HEK293 (cell line): ENCODE results near the gene HEXIM1.

ENCODE experiments used
- BCL11B ChIP-seq: fragments of 450-650 bp; formaldehyde crosslinking; IDR thresholded peaks from 2 replicates; pipeline ENCODE4 v1.5.1; 2016; ENCODE audit warnings: low read depth, missing biosample characterization, missing genetic modification characterization
- KLF16 ChIP-seq: fragments of 450-650 bp; formaldehyde crosslinking; IDR thresholded peaks from 2 replicates; pipeline ENCODE4 v1.5.1; 2017; ENCODE audit warnings: missing biosample characterization, missing genetic modification characterization
- KLF9 ChIP-seq: fragments of 450-650 bp; formaldehyde crosslinking; IDR thresholded peaks from 2 replicates; pipeline ENCODE4 v1.5.1; 2016; ENCODE audit warnings: missing biosample characterization, missing genetic modification characterization, low read depth
- PRDM10 ChIP-seq: fragments of 450-650 bp; formaldehyde crosslinking; IDR thresholded peaks from 2 replicates; pipeline ENCODE4 v1.5.1; 2016; ENCODE audit warnings: missing biosample characterization, missing genetic modification characterization
- SP7 ChIP-seq: fragments of 450-650 bp; formaldehyde crosslinking; IDR thresholded peaks from 2 replicates; pipeline ENCODE4 v1.5.1; 2016; ENCODE audit warnings: missing biosample characterization, missing genetic modification characterization
- YY2 ChIP-seq: fragments of 450-650 bp; formaldehyde crosslinking; IDR thresholded peaks from 2 replicates; pipeline ENCODE4 v1.5.1; 2016; ENCODE audit warnings: missing biosample characterization, missing genetic modification characterization
- ZBTB7A ChIP-seq: fragments of 450-650 bp; formaldehyde crosslinking; IDR thresholded peaks from 2 replicates; pipeline ENCODE4 v1.5.1; 2016; ENCODE audit warnings: low read depth, missing biosample characterization, missing genetic modification characterization
- ZNF121 ChIP-seq: fragments of 450-650 bp; formaldehyde crosslinking; IDR thresholded peaks from 2 replicates; pipeline ENCODE4 v1.5.1; 2016; ENCODE audit warnings: missing biosample characterization, missing genetic modification characterization
- ZNF24 ChIP-seq: fragments of 450-650 bp; formaldehyde crosslinking; IDR thresholded peaks from 2 replicates; pipeline ENCODE4 v1.5.1; 2016; ENCODE audit warnings: missing biosample characterization, missing genetic modification characterization
- ZNF521 ChIP-seq: fragments of 450-650 bp; formaldehyde crosslinking; IDR thresholded peaks from 2 replicates; pipeline ENCODE4 v1.5.1; 2017; ENCODE audit warnings: missing biosample characterization, mild to moderate bottlenecking, missing genetic modification characterization
- ZNF600 ChIP-seq: fragments of 450-650 bp; formaldehyde crosslinking; IDR thresholded peaks from 2 replicates; pipeline ENCODE4 v1.5.1; 2016; ENCODE audit warnings: missing biosample characterization, missing genetic modification characterization
- ZNF610 ChIP-seq: fragments of 450-650 bp; formaldehyde crosslinking; IDR thresholded peaks from 2 replicates; pipeline ENCODE4 v1.5.1; 2016; ENCODE audit warnings: missing biosample characterization, missing genetic modification characterization, borderline replicate concordance
- ZNF654 ChIP-seq: fragments of 450-650 bp; formaldehyde crosslinking; IDR thresholded peaks from 2 replicates; pipeline ENCODE4 v1.5.1; 2016; ENCODE audit warnings: low read depth, missing biosample characterization, missing genetic modification characterization
- ZNF701 ChIP-seq: fragments of 450-650 bp; formaldehyde crosslinking; IDR thresholded peaks from 2 replicates; pipeline ENCODE4 v1.5.1; 2016; ENCODE audit warnings: missing biosample characterization, missing genetic modification characterization
- ZNF791 ChIP-seq: fragments of 450-650 bp; formaldehyde crosslinking; IDR thresholded peaks from 2 replicates; pipeline ENCODE4 v1.5.1; 2016; ENCODE audit warnings: missing biosample characterization, missing genetic modification characterization
- ZSCAN5A ChIP-seq: fragments of 450-650 bp; formaldehyde crosslinking; IDR thresholded peaks from 2 replicates; pipeline ENCODE4 v1.5.1; 2016; ENCODE audit warnings: missing biosample characterization, missing genetic modification characterization
- TF ChIP-seq, protein P1 (sequence below): fragments of 450-650 bp; formaldehyde crosslinking; IDR thresholded peaks from 2 replicates; pipeline ENCODE4 v1.5.1; 2016; ENCODE audit warnings: missing biosample characterization, missing genetic modification characterization
- TF ChIP-seq, protein P2 (sequence below): fragments of 450-650 bp; formaldehyde crosslinking; IDR thresholded peaks from 2 replicates; pipeline ENCODE4 v1.5.1; 2016; ENCODE audit warnings: missing biosample characterization, missing genetic modification characterization
- TF ChIP-seq, protein P3 (sequence below): fragments of 450-650 bp; formaldehyde crosslinking; optimal IDR thresholded peaks from 2 replicates; pipeline ENCODE3; 2016; ENCODE audit warnings: missing biosample characterization, mild to moderate bottlenecking, missing genetic modification characterization

Gene HEXIM1

GRCh38 chr17:45131616-45132319, 16.5 kb upstream of the HEXIM1 start (continued):
- TF ChIP-seq ZSCAN5A (tag by site-specific recombination) (peak; percentile 88), BCL11B (tag by site-specific recombination) (peak; percentile 87), YY2 (tag by site-specific recombination) (0 out of 2 replicates have a peak, but pooled peaks have one; percentile 27), ZNF791 (tag by site-specific recombination) (no peak), PRDM10 (tag by site-specific recombination) (no peak), KLF9 (tag by site-specific recombination) (peak; percentile 61; the same call in 1 of the 2 replicates), ZNF654 (tag by site-specific recombination) (peak; percentile 54), ZNF521 (tag by site-specific recombination) (no peak), ZNF24 (tag by site-specific recombination) (0 out of 2 replicates have a peak, but pooled peaks have one; percentile 46), ZNF121 (tag by site-specific recombination) (peak; percentile 51; the same call in 1 of the 2 replicates), ZNF600 (peak; percentile 42; the same call in 1 of the 2 replicates), ZBTB7A (tag by site-specific recombination) (peak; percentile 92), ZNF701 (no peak), ZNF610 (tag by site-specific recombination) (0 out of 2 replicates have a peak, but pooled peaks have one; percentile 34), SP7 (peak; percentile 67), KLF16 (tag by site-specific recombination) (peak; percentile 67)
- TF ChIP-seq, protein P1, sequence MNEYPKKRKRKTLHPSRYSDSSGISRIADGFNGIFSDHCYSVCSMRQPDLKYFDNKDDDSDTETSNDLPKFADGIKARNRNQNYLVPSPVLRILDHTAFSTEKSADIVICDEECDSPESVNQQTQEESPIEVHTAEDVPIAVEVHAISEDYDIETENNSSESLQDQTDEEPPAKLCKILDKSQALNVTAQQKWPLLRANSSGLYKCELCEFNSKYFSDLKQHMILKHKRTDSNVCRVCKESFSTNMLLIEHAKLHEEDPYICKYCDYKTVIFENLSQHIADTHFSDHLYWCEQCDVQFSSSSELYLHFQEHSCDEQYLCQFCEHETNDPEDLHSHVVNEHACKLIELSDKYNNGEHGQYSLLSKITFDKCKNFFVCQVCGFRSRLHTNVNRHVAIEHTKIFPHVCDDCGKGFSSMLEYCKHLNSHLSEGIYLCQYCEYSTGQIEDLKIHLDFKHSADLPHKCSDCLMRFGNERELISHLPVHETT (tag by site-specific recombination), result peak; percentile 77
- TF ChIP-seq, protein P2, sequence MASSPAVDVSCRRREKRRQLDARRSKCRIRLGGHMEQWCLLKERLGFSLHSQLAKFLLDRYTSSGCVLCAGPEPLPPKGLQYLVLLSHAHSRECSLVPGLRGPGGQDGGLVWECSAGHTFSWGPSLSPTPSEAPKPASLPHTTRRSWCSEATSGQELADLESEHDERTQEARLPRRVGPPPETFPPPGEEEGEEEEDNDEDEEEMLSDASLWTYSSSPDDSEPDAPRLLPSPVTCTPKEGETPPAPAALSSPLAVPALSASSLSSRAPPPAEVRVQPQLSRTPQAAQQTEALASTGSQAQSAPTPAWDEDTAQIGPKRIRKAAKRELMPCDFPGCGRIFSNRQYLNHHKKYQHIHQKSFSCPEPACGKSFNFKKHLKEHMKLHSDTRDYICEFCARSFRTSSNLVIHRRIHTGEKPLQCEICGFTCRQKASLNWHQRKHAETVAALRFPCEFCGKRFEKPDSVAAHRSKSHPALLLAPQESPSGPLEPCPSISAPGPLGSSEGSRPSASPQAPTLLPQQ (tag by site-specific recombination), result 0 out of 2 replicates have a peak, but pooled peaks have one; percentile 32
- TF ChIP-seq, protein P3, sequence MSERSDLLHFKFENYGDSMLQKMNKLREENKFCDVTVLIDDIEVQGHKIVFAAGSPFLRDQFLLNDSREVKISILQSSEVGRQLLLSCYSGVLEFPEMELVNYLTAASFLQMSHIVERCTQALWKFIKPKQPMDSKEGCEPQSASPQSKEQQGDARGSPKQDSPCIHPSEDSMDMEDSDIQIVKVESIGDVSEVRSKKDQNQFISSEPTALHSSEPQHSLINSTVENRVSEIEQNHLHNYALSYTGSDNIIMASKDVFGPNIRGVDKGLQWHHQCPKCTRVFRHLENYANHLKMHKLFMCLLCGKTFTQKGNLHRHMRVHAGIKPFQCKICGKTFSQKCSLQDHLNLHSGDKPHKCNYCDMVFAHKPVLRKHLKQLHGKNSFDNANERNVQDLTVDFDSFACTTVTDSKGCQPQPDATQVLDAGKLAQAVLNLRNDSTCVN (tag by site-specific recombination), result peak; percentile 35
